ENCODE data around the gene LRRC40. TPM values are rescaled to one million over a fixed set of nuclear protein-coding genes. Genes with fewer than 3 reads are reported as not detected.

LRRC40 gene
- total RNA-seq, 1 donor from 2014 or later = 15.7 TPM

- DNase-seq (ENCODE audit: low read depth in 2 of 2) = no peak
These were observed 88.3 kb downstream of the LRRC40 start for GRCh38 chr1:70117046-70117445.

- no peak for DNase-seq (ENCODE audit: low read depth in 2 of 2)
These were observed 90.1 kb downstream of the LRRC40 start for GRCh38 chr1:70115315-70115714.

- no peak for DNase-seq (ENCODE audit: low read depth in 2 of 2)
These were observed 92.5 kb downstream of the LRRC40 start for GRCh38 chr1:70112838-70113237.

GRCh38 chr1:70109241-70109640 lies 96.1 kb downstream of the LRRC40 start:
- no peak for DNase-seq (ENCODE audit: low read depth in 2 of 2)

- DNase-seq (ENCODE audit: low read depth in 2 of 2) = no peak
These were observed 101.6 kb downstream of the LRRC40 start for GRCh38 chr1:70103770-70104169.

GRCh38 chr1:70101774-70102173 lies 103.6 kb downstream of the LRRC40 start:
- DNase-seq (ENCODE audit: low read depth in 2 of 2) = no peak

- no peak for DNase-seq (ENCODE audit: low read depth in 2 of 2)
These were observed 104.1 kb downstream of the LRRC40 start for GRCh38 chr1:70101231-70101630.

Other genes starting within 250 kb of the LRRC40 start
- gene SRSF11, start 15.8 kb upstream of the LRRC40 start, total RNA-seq = 62.3 and 76.0 TPM in 2 replicates
- gene ANKRD13C, start 149.1 kb upstream of the LRRC40 start, total RNA-seq = 15.9 and 23.4 TPM in 2 replicates
- gene CTH, start 205.7 kb upstream of the LRRC40 start, total RNA-seq = 0.79 and 0.87 TPM in 2 replicates

All from lung microvascular endothelial cell (primary cell).